ENCODE data around the gene IRX1. TPM values are rescaled to one million over a fixed set of nuclear protein-coding genes. Genes with fewer than 3 reads are reported as not detected.

Gene IRX1
- total and polyA plus RNA-seq, 2 of the 8 experiments (the other 6 are each of a cell fraction or from before 2014, with no cell fraction given): 2.6 to 3.9 TPM

GRCh38 chr5:3634061-3634460 is 38.4 kb downstream of the IRX1 start (continued):
- no peak for TF ChIP-seq CTBP2 (IDR thresholded peaks at IDR 0.05; ENCODE audit: borderline replicate concordance, insufficient read depth, insufficient read length, low read length)
- TF ChIP-seq CHD1 (IDR thresholded peaks at IDR 0.05; ENCODE audit: low read depth, low read length): no peak
